Measurements from ENCODE around the gene CDK6.

- TF ChIP-seq CTCF (IDR thresholded peaks at IDR 0.05) (no peak), EP300 (IDR thresholded peaks at IDR 0.05) (no peak)
These were observed 113.8 kb downstream of the CDK6 start for GRCh38 chr7:92722541-92722940.

Data from stomach (tissue), 4 donors.